Measurements from ENCODE around the gene PAX5.

Gene PAX5

GRCh38 chr9:36817160-36817834 lies 216.8 kb downstream of the PAX5 start:
- H3K4me3 ChIP-seq (ENCODE audit: low read depth, low read length): no peak overlapping the region
- in situ Hi-C loops (cut with HindIII; ENCODE audit: low sequenced_read_pairs): no loop called here
- no peak for TF ChIP-seq CTCF (IDR thresholded peaks at IDR 0.05; ENCODE audit: low read depth, low read length)
- no peak for DNase-seq (ENCODE audit: low read depth, low spot score)

- in situ Hi-C loops (cut with HindIII; ENCODE audit: low sequenced_read_pairs): no loop called here
- DNase-seq (ENCODE audit: low read depth, low spot score): no peak
- TF ChIP-seq CTCF (IDR thresholded peaks at IDR 0.05; ENCODE audit: low read depth, low read length): no peak
- no peak overlapping the region for H3K4me3 ChIP-seq (ENCODE audit: low read depth, low read length)
These were observed 217.7 kb downstream of the PAX5 start for GRCh38 chr9:36816371-36816770.

- TF ChIP-seq CTCF (IDR thresholded peaks at IDR 0.05; ENCODE audit: low read depth, low read length): no peak
- in situ Hi-C loops (cut with HindIII; ENCODE audit: low sequenced_read_pairs): no loop called here
- no peak for DNase-seq (ENCODE audit: low read depth, low spot score)
- H3K4me3 ChIP-seq (ENCODE audit: low read depth, low read length): no peak overlapping the region
These were observed 218.3 kb downstream of the PAX5 start for GRCh38 chr9:36815566-36816348.

GRCh38 chr9:36815023-36815422 lies 219.0 kb downstream of the PAX5 start:
- in situ Hi-C loops (cut with HindIII; ENCODE audit: low sequenced_read_pairs): no loop called here
- no peak for DNase-seq (ENCODE audit: low read depth, low spot score)
- no peak for TF ChIP-seq CTCF (IDR thresholded peaks at IDR 0.05; ENCODE audit: low read depth, low read length)
- H3K4me3 ChIP-seq (ENCODE audit: low read depth, low read length): no peak overlapping the region

GRCh38 chr9:36813154-36813553 lies 220.9 kb downstream of the PAX5 start:
- TF ChIP-seq CTCF (IDR thresholded peaks at IDR 0.05; ENCODE audit: low read depth, low read length): no peak
- no peak overlapping the region for H3K4me3 ChIP-seq (ENCODE audit: low read depth, low read length)
- in situ Hi-C loops (cut with HindIII; ENCODE audit: low sequenced_read_pairs): no loop called here
- DNase-seq (ENCODE audit: low read depth, low spot score): no peak

GRCh38 chr9:36812556-36812955 lies 221.5 kb downstream of the PAX5 start:
- in situ Hi-C loops (cut with HindIII; ENCODE audit: low sequenced_read_pairs): no loop called here
- no peak overlapping the region for H3K4me3 ChIP-seq (ENCODE audit: low read depth, low read length)
- no peak for TF ChIP-seq CTCF (IDR thresholded peaks at IDR 0.05; ENCODE audit: low read depth, low read length)
- no peak for DNase-seq (ENCODE audit: low read depth, low spot score)

Measured in astrocyte of the spinal cord (primary cell).